Glomerular endothelial cell (primary cell): Measurements from ENCODE around the gene BAHCC1. TPM values are rescaled to one million over a fixed set of nuclear protein-coding genes. Genes with fewer than 3 reads are reported as not detected.

ENCODE experiments used
- DNase-seq: peaks from one replicate; pipeline ENCODE4 v3.0.0-alpha.2; 2011; ENCODE audit warnings: low read depth, low spot score; ENCODE audit errors: extremely low read depth
- total RNA-seq: library from RNA; depleted of rRNA; stranded (reverse); fragments of >200 nt; gene quantifications from 2 replicates; pipeline ENCODE4 v1.2.3, GENCODE V29; 2015

Gene BAHCC1
- total RNA-seq, 1 donor from 2014 or later = 30.5 TPM

DNA sequence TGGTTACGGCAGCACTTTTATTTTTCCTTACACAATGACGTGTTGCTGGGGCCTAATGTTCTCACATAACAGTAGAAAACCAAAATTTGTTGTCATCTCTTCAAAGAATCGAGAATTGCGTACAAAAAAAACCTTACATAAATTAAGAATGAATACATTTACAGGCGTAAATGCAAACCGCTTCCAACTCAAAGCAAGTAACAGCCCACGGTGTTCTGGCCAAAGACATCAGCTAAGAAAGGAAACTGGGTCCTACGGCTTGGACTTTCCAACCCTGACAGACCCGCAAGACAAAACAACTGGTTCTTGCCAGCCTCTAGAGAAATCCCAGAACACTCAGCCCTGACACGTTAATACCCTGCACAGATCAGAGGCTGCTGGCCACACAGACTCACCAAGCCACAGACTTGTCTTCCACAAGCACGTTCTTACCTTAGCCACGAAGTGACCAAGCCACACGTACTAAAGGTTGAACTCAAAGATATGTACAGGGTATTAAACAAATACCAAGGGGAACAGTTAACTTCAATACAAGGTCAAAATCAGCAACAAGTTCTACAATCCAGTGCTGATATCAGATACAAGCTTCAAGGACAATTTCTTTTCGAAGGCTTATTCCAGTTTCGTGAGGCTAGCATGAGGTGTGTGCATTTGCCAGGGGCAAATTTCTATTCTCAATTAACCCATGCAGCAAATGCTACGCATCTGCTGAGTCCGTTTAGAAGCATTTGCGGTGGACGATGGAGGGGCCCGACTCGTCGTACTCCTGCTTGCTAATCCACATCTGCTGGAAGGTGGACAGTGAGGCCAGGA, 114.9 kb downstream of the BAHCC1 start:
- DNase-seq = no peak

DNA sequence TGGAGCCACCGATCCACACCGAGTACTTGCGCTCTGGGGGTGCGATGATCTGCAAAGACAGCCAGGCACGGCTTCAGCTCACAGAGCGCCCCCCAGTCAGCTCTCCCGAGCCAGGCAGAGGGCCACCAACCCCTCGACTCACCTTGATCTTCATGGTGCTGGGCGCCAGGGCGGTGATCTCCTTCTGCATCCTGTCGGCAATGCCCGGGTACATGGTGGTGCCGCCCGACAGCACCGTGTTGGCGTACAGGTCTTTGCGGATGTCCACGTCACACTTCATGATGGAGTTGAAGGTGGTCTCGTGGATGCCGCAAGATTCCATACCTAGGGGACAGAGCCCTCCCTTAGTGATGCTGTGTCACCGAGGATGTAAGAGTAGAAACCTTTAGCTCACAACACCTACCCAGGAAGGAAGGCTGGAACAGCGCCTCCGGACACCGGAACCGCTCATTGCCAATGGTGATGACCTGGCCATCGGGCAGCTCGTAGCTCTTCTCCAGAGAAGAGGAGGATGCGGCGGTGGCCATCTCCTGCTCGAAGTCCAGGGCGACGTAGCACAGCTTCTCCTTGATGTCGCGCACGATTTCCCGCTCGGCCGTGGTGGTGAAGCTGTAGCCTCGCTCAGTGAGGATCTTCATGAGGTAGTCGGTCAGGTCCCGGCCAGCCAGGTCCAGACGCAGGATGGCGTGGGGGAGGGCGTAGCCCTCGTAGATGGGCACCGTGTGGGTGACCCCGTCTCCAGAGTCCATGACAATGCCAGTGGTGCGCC, 115.7 kb downstream of the BAHCC1 start:
- DNase-seq = no peak

DNA sequence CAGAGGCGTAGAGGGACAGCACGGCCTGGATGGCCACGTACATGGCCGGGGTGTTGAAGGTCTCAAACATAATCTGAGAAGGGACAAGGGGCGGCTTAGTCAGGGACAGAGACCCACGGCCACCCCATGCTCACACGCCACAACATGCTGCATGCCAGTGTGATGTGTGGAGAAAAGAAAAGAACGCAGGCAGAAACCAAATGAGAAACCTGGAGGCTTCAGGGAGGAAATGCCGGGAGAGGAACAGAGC, 116.2 kb downstream of the BAHCC1 start:
- DNase-seq = no peak

DNA sequence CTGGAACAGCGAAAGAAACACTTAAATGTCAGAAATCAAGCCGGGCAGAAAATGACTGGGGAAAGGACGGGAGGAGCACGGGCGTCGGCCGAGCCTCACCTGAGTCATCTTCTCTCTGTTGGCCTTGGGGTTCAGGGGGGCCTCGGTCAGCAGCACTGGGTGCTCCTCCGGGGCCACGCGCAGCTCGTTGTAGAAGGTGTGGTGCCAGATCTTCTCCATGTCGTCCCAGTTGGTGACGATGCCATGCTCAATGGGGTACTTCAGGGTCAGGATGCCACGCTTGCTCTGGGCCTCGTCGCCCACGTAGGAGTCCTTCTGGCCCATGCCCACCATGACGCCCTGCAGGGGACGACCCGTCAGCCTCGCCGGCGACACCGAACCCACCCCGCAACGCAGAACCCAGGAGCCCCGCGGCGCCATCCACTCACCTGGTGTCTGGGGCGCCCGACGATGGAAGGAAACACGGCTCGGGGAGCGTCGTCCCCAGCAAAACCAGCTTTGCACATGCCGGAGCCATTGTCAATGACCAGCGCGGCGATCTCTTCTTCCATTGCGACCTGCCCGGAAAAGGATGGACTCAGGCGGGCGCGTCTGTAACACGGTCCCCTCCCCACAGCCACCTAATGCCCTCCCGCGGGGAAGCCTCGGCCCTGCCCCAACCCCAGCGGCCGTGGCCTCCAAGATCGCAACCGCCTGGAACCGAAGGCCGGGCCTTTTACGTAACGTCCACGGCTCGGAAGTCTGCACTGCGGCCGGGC, 116.7 kb downstream of the BAHCC1 start:
- no peak for DNase-seq

DNA sequence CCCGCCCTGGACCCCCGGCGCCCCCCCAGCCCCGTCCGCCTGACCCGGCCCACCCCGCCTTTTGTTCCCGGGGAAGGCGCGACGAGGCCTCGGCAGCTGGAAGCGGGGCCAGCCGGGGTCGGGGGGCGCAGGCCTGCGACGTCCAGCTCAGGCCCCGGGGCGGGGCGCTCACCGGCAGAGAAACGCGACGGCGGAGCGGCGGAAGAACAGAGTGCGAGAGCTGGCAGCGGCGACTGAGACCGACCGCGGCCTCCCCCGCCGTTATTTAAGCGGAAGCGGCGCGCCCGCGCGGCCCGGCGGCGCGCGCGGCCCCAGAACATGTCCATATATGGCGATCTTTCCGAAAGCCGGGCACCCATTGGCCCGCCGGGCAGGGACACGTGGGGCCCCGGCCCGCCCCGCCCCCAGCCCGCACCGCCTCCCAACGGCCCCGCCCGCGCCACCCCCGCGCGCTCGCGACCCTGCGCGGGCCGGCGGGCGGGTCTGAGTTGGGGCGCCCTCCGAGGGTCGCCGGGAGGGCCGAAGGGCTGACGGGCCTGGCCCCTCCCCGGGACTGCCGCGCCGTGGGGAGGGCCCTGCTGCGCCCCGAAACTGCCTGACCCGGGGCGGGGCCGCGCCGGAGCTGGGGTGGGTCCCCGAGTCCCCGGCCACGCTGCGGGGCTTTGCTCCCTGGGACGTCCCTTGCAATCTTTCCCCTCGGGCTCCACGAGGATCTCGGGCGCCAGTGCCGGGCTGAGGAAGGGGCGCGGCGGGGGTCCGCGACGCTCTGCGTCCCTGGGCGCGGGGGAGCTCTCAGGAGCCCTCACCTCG, 117.5 kb downstream of the BAHCC1 start, which contains the start of gene ACTG1:
Gene ACTG1, minus strand, starts transcription at position 238 of the 810 bp plus-strand sequence. CDS start 445 bp downstream, outside the sequence.
- no peak for DNase-seq

DNA sequence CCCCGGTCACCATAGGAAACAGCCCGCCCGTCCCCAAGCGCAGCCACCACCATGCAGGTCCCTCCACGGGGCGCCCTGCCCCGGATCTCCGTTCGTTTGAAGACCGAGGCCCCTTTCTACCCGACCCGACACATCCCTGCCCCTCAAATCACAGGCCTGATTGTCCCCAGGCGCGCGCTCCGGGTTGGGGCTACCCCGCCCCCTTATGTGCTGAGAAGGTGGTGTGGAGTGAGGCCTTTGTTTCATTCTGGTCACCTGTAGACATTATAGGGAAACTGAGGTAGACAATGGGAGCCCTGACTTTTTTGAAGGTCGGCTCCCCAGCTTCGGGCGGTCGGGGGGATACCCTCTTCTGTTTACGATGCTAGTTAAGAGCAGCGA, 118.1 kb downstream of the BAHCC1 start:
- no peak for DNase-seq

DNA sequence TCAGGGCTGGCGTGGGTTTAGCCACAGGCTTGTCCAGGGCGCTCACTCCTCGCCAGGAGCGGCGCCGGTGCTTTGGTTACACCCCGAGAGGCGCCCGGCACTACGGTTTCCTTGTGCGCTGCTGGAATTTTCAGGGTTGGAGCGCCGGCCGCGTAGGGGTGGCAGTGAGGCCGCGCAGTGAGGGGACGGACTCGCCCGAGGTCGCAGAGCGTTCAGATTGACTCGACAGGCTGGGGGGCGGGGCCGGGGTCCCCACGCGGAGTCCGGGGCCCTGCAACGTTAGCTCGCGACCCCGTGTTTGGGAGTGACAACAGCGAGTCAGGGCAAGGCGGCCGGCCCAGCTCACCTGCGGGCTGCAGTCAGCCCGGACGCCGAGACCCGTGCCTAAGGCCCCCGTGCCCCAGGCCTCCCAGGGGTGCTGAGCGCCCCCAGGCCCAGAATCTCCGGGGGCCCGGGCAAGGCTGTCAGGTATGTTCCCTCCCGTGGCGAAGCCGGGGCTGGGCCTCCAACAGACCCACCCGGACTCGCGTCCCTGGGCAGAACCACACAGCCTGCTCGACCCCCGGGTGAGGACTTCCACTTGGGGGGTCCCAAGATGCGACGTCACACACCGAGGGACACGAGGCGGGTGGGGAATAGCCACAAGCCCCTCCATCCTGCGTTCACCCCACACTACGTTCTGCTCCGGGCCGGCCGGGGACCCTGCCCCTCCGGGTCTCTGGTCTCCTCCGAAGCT, 118.7 kb downstream of the BAHCC1 start:
- DNase-seq = no peak

DNA sequence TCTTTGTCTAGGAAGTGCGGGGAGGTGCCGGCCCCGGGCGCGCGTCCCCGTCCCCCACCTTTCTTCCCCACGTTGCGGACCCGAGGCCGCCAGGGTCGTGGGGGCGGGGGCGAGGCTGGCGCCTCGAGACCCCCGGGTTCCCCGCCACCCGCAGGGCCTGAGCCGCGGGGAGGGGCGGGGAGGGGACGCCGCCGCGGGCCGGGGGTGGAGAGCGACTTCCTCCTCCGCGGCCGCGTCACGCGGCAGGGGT, 119.2 kb downstream of the BAHCC1 start:
- no peak for DNase-seq

DNA sequence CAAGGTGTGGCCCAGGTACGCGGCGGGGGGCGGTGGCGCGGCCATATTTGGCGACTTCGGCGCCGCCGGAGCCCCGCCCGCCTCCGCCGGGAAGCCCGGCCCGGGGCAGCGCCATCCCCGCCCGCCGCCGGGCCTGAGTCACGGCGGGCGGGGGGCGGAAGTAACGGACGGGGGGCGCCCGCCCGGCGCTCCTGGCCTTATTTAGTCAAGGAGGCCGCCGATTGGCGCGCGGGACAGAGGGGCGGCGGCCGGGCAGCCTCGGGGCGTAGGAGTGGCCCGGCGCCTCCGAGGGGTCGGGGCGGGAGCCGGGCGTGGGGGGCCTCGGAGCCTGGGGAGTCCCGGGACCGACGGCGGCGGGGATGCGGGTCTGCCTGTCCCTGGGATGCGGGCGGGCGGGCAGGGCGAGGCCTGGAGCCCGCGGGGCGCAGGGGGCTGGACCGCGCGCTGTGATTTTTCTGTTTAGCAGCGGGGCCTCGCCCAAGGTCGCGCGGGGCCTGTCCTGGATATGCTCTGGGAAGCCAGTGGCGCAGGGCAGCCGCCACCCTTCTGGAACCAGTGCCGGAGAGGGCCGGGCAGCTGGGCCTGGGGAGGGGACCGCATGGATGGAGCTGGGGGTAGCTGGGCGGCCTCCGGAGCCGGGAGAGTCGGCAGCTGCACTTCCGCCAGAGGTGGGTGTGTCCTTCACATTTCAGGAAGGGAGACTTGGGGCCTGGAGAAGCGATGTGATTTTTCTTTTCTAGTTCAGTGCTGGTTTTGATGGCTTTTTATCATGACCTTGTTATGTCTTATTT, 119.7 kb downstream of the BAHCC1 start:
- no peak for DNase-seq

DNA sequence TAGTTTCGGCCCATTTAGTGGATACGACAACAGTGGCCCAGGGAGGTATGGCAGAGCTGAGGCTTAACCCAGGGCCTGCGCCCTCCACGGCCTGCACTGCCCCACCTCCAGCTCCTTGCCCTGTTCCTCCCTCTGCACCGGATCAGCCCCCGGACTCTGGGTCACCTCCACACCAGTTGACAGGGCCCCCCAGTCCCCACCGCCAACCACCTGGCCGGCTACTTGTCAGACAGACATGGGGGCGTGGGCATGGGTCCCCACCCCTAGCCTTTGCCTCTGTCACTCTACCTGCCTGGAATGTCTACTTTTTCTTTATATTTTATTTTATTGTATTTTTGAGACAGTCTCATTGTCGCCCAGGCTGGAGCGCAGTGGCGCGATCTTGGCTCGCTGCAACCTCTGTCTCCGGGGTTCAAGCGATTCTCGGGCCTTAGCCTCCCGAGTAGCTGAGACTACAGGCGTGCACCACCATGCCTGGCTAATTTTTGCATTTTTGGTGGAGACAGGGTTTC, 120.3 kb downstream of the BAHCC1 start:
- DNase-seq = no peak

Other genes with a start within 250 kb of the BAHCC1 start
- not detected in 2 replicates for gene PVALEF, start 229.9 kb upstream of the BAHCC1 start, total RNA-seq
- gene AATK, start 229.2 kb upstream of the BAHCC1 start, total RNA-seq = 7.3 and 8.9 TPM in 2 replicates
- gene CEP131, start 172.5 kb upstream of the BAHCC1 start, total RNA-seq = 14.6 and 15.2 TPM in 2 replicates
- 30.2 and 53.8 TPM in 2 replicates for gene TEPSIN, start 156.4 kb upstream of the BAHCC1 start, total RNA-seq
- 32.4 and 87.1 TPM in 2 replicates for gene NDUFAF8, start 156.1 kb upstream of the BAHCC1 start, total RNA-seq
- 113 and 162 TPM in 2 replicates for gene SLC38A10, start 100.2 kb upstream of the BAHCC1 start, total RNA-seq
- gene ACTG1, start 117.3 kb downstream of the BAHCC1 start, total RNA-seq = 7,260 and 9,336 TPM in 2 replicates
- gene FSCN2, start 132.9 kb downstream of the BAHCC1 start, total RNA-seq = 0.29 and 0.64 TPM in 2 replicates
- gene FAAP100, start 156.9 kb downstream of the BAHCC1 start, total RNA-seq = 44.2 and 50.8 TPM in 2 replicates
- 80.5 and 111 TPM in 2 replicates for gene NPLOC4, start 241.7 kb downstream of the BAHCC1 start, total RNA-seq
- 0.18 and 0.44 TPM in 2 replicates for gene TSPAN10, start 241.7 kb downstream of the BAHCC1 start, total RNA-seq